ENCODE results near the gene RFX2.
A peak's percentile ranks its signal among the peaks of the same experiment; 100 is the strongest.
"Not testable (repeated sequence)": the region's sequence is repeated elsewhere in the genome, so short reads cannot be mapped to it uniquely, and the experiment has no call there.

RFX2 gene

GRCh38 chr19:5966941-5967340 is 143.4 kb downstream of the RFX2 start:
- no peak for DNase-seq

GRCh38 chr19:5966215-5966614 is 144.1 kb downstream of the RFX2 start:
- DNase-seq = no peak

- no peak for DNase-seq
Measured at GRCh38 chr19:5964816-5965565, 145.3 kb downstream of the RFX2 start.

GRCh38 chr19:5963855-5964254 is 146.4 kb downstream of the RFX2 start:
- DNase-seq = no peak

GRCh38 chr19:5963259-5963658 is 147.0 kb downstream of the RFX2 start:
- DNase-seq = not testable (repeated sequence)

GRCh38 chr19:5961969-5962945 is 148.0 kb downstream of the RFX2 start:
- DNase-seq = peak; percentile 63

GRCh38 chr19:5961641-5961968 is 148.7 kb downstream of the RFX2 start:
- not testable (repeated sequence) for DNase-seq

GRCh38 chr19:5960005-5961001 is 150.0 kb downstream of the RFX2 start:
- DNase-seq = no peak

GRCh38 chr19:5959260-5960004 is 150.9 kb downstream of the RFX2 start:
- DNase-seq = no peak

- DNase-seq = no peak
Measured at GRCh38 chr19:5958851-5959122, 151.5 kb downstream of the RFX2 start.

- no peak for DNase-seq
Measured at GRCh38 chr19:5958074-5958850, 152.0 kb downstream of the RFX2 start.

- no peak for DNase-seq
Measured at GRCh38 chr19:5957170-5957569, 153.1 kb downstream of the RFX2 start.

GRCh38 chr19:5956728-5957127 is 153.6 kb downstream of the RFX2 start:
- DNase-seq = no peak

GRCh38 chr19:5956323-5956722 is 154.0 kb downstream of the RFX2 start:
- DNase-seq = no peak

- no peak for DNase-seq
Measured at GRCh38 chr19:5955636-5955935, 154.7 kb downstream of the RFX2 start.

- DNase-seq = no peak
Measured at GRCh38 chr19:5954293-5954692, 156.0 kb downstream of the RFX2 start.

- DNase-seq = peak; percentile 62
Measured at GRCh38 chr19:5953680-5954213, 156.6 kb downstream of the RFX2 start.

GRCh38 chr19:5953030-5953589 is 157.2 kb downstream of the RFX2 start:
- DNase-seq = no peak

- DNase-seq = no peak
Measured at GRCh38 chr19:5952193-5953029, 157.9 kb downstream of the RFX2 start.

GRCh38 chr19:5951338-5951861 is 158.9 kb downstream of the RFX2 start:
- DNase-seq = no peak
